A673 (cell line): Measurements from ENCODE around the gene NEURL1.

Source experiments
- CTCF ChIP-seq: fragments of 300-800, 200-600 bp; sonication (generic); conservative IDR thresholded peaks from 2 replicates; pipeline ENCODE4 v1.5.1; 2017; ENCODE audit warnings: low read depth, mild to moderate bottlenecking, antibody characterized with exemption, low read length, moderate library complexity, mixed read lengths
- EZH2 ChIP-seq: fragments of 200-600 bp; sonication (generic); IDR thresholded peaks from 2 replicates; pipeline ENCODE4 v1.6.1; 2017; ENCODE audit warnings: borderline replicate concordance, low read depth, mild to moderate bottlenecking, mixed read lengths, antibody characterized with exemption, low read length; ENCODE audit not compliant: poor library complexity, severe bottlenecking

- TF ChIP-seq CTCF: no peak
- no peak for TF ChIP-seq EZH2
Measured at GRCh38 chr10:103463499-103463898, 30.0 kb upstream of the NEURL1 start.
